MM.1S (cell line): Measurements from ENCODE around the gene MUC3A.

Experiments used
- CTCF ChIP-seq: fragments of 300-600 bp; sonication (generic); IDR thresholded peaks from 2 replicates; pipeline ENCODE4 v1.5.1; 2016; ENCODE audit warnings: antibody characterized with exemption, low read length, mixed read lengths
- EZH2phosphoT487 ChIP-seq: fragments of 300-600 bp; sonication (generic); IDR thresholded peaks from 2 replicates; pipeline ENCODE4 v1.6.1; 2018; ENCODE audit warnings: antibody characterized with exemption, low read length

DNA sequence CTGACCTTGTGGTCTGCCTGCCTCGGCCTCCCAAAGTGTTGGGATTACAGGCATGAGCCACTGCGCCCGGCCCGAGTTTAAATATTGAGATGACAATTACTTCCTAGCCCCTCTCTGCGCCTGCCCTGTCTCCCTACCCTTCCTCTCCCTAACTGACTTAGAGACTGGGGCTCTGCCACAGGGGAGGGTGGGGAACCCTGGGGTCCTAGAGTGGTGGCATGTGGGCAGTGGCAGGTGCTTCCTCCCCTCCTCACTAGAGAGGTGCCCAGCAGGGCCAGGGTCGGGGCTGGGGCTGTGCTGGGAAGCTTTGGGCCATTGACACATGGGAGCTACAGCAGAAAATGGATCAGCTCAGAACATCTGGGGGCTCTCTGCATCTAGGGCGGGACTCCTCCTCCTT is 46.7 kb upstream of the MUC3A start:
- TF ChIP-seq EZH2phosphoT487 (no peak), CTCF (no peak)
